Activated CD4-positive, alpha-beta T cell treated with anti-CD3 and anti-CD28 coated beads for 48 hours (primary cell): ENCODE results near the gene SLC7A6OS.
"Not testable (repeated sequence)": the region's sequence is repeated elsewhere in the genome, so short reads cannot be mapped to it uniquely, and the experiment has no call there.

Source experiments
- DNase-seq: peaks from one replicate; pipeline ENCODE4 v3.0.0-alpha.2; 2020

Gene SLC7A6OS

GRCh38 chr16:68297908-68298307, 12.8 kb downstream of the SLC7A6OS start:
- no peak for DNase-seq

- DNase-seq, result no peak
Measured at GRCh38 chr16:68296693-68297092, 14.1 kb downstream of the SLC7A6OS start.

- no peak for DNase-seq
Measured at GRCh38 chr16:68296291-68296690, 14.5 kb downstream of the SLC7A6OS start.

- no peak for DNase-seq
Measured at GRCh38 chr16:68292425-68292824, 18.3 kb downstream of the SLC7A6OS start.

GRCh38 chr16:68291227-68291626, 19.5 kb downstream of the SLC7A6OS start:
- DNase-seq, result no peak

GRCh38 chr16:68290450-68290849, 20.3 kb downstream of the SLC7A6OS start:
- DNase-seq, result no peak

GRCh38 chr16:68289621-68290329, 21.0 kb downstream of the SLC7A6OS start:
- peak; percentile 78 for DNase-seq

GRCh38 chr16:68289202-68289601, 21.5 kb downstream of the SLC7A6OS start:
- DNase-seq, result no peak

- DNase-seq, result not testable (repeated sequence)
Measured at GRCh38 chr16:68288796-68289195, 21.9 kb downstream of the SLC7A6OS start.

GRCh38 chr16:68288252-68288650, 22.5 kb downstream of the SLC7A6OS start:
- no peak for DNase-seq

GRCh38 chr16:68287276-68288251, 23.2 kb downstream of the SLC7A6OS start:
- DNase-seq, result peak; percentile 40

GRCh38 chr16:68286153-68287074, 24.3 kb downstream of the SLC7A6OS start:
- DNase-seq, result no peak

- DNase-seq, result no peak
Measured at GRCh38 chr16:68285683-68286082, 25.1 kb downstream of the SLC7A6OS start.

- DNase-seq, result no peak
Measured at GRCh38 chr16:68284847-68285246, 25.9 kb downstream of the SLC7A6OS start.

- no peak for DNase-seq
Measured at GRCh38 chr16:68283801-68284598, 26.7 kb downstream of the SLC7A6OS start.

GRCh38 chr16:68283346-68283745, 27.4 kb downstream of the SLC7A6OS start:
- DNase-seq, result no peak

GRCh38 chr16:68282064-68282452, 28.7 kb downstream of the SLC7A6OS start:
- no peak for DNase-seq

GRCh38 chr16:68281368-68282063, 29.2 kb downstream of the SLC7A6OS start:
- peak; percentile 33 for DNase-seq

- DNase-seq, result no peak
Measured at GRCh38 chr16:68279726-68280558, 30.8 kb downstream of the SLC7A6OS start.

GRCh38 chr16:68276223-68276622, 34.5 kb downstream of the SLC7A6OS start:
- DNase-seq, result no peak
